Panc1 (cell line): Measurements from ENCODE around the gene SLC7A1. TPM values are rescaled to one million over a fixed set of nuclear protein-coding genes. Genes with fewer than 3 reads are reported as not detected.

Experiments used
- ATAC-seq: fragments of 200-7000 bp; cut with Tn5 transposase; 2 replicates; pipeline ENCODE4 v1.9.1; 2020; ENCODE audit warnings: mild to moderate bottlenecking, moderate library complexity
- BruUV-seq: library from RNA; stranded (reverse); fragments of 400-500 nt; replicated peaks from 2 replicates; lab custom pipeline; 2021; lab: Mats Ljungman, UMichigan
- CTCF ChIA-PET: fragments of 300-600 bp; sonication (Branson Sonifier 250); formaldehyde crosslinking; loops from one replicate; lab custom pipeline; 2022; ENCODE audit warnings: antibody characterized with exemption; lab: Charles Lee
- POLR2A ChIA-PET: fragments of 300-600 bp; sonication (Branson Sonifier 250); formaldehyde crosslinking; loops from one replicate; lab custom pipeline; 2022; ENCODE audit warnings: antibody characterized with exemption; lab: Charles Lee
- DNase-seq: peaks from one replicate; pipeline ENCODE4 v3.0.0-alpha.2; 2010; ENCODE audit warnings: low read depth, low spot score
- H3K27ac ChIP-seq: 2 replicates; pipeline ENCODE4 v1.5.1; 2011; ENCODE audit warnings: mild to moderate bottlenecking, low read length, inconsistent platforms
- H3K27me3 ChIP-seq: fragments of 200-500 bp; sonication (Bioruptor generic); 2 replicates; pipeline ENCODE4 v1.6.0; 2014; ENCODE audit warnings: low read length, inconsistent platforms; ENCODE audit not compliant: control insufficient read depth, insufficient read depth
- H3K36me3 ChIP-seq: fragments of 200-500 bp; sonication (Bioruptor generic); 2 replicates; pipeline ENCODE4 v1.5.1; 2014; ENCODE audit warnings: inconsistent platforms, mild to moderate bottlenecking, low read length, moderate library complexity; ENCODE audit not compliant: control insufficient read depth, insufficient read depth
- H3K4me1 ChIP-seq: 2 replicates; pipeline ENCODE4 v1.5.1; 2011; ENCODE audit warnings: inconsistent platforms, mild to moderate bottlenecking, low read length, moderate library complexity; ENCODE audit not compliant: control insufficient read depth, insufficient read depth
- H3K4me3 ChIP-seq, 2 experiments: 2 replicates each; pipeline ENCODE4 v1.5.1; 2011 to 2012; ENCODE audit warnings: low read depth in 2 of 2, low read length in 2 of 2, mild to moderate bottlenecking in 2 of 2, inconsistent platforms in 1 of 2, moderate library complexity in 1 of 2
- H3K9me3 ChIP-seq: fragments of 200-500 bp; sonication (Bioruptor generic); 2 replicates; pipeline ENCODE4 v1.5.1; 2014; ENCODE audit warnings: low read depth, mild to moderate bottlenecking, inconsistent platforms, low read length, moderate library complexity; ENCODE audit not compliant: control insufficient read depth, insufficient read depth
- CTCF ChIP-seq: fragments of 450-650 bp; IDR thresholded peaks from 2 replicates; pipeline ENCODE4 v1.5.1; 2017; ENCODE audit warnings: mild to moderate bottlenecking
- POLR2AphosphoS5 ChIP-seq: IDR thresholded peaks from 2 replicates; pipeline ENCODE4 v1.6.1; 2012; ENCODE audit warnings: mild to moderate bottlenecking, low read depth, low read length, moderate library complexity
- SIN3A ChIP-seq: IDR thresholded peaks from 2 replicates; pipeline ENCODE4 v1.6.1; 2012; ENCODE audit warnings: low read depth, mild to moderate bottlenecking, low read length, moderate library complexity, borderline replicate concordance; ENCODE audit not compliant: insufficient read depth
- TCF7L2 ChIP-seq: IDR thresholded peaks from 2 replicates; pipeline ENCODE4 v1.6.1; 2011; ENCODE audit warnings: mild to moderate bottlenecking, low read depth, low read length, inconsistent platforms
- in situ Hi-C: cut with HindIII; loops from 2 replicates; pipeline ENCODE4 v1.10.0; 2016; ENCODE audit warnings: low sequenced_read_pairs, low pct_unique_long_range_greater_than_20kb
- intact Hi-C: fragments of 100-400 bp; cut with micrococcal nuclease; formaldehyde crosslinking; loops from one replicate; pipeline ENCODE4 v1.10.0; 2022; ENCODE audit not compliant: unreplicated experiment
- total RNA-seq: library from RNA; stranded (reverse); gene quantifications from one replicate; pipeline ENCODE4 v1.2.1, GENCODE V29; 2021; ENCODE audit not compliant: unreplicated experiment
- TF ChIP-seq, protein P1 (sequence below), 2 experiments: IDR thresholded peaks; 2 replicates each; pipeline ENCODE4 v1.6.1; 2011 to 2012; ENCODE audit warnings: low read depth in 2 of 2, control low read depth in 1 of 2, low read length in 1 of 2, mild to moderate bottlenecking in 1 of 2, moderate library complexity in 1 of 2; ENCODE audit not compliant: insufficient read depth in 1 of 2

Gene SLC7A1
- total RNA-seq, 1 experiment from 2014 or later = 63.3 TPM

- CTCF ChIA-PET = no interaction called here
- no peaks in the 10 kb centered on the region for H3K27me3 ChIP-seq
- POLR2A ChIA-PET = no interaction called here
- BruUV-seq = no TSS peak
- in situ Hi-C loops (no loop called here), intact Hi-C loops (no loop called here)
- TF ChIP-seq TCF7L2 (no peak), POLR2AphosphoS5 (no peak)
- H3K9me3 ChIP-seq = no peaks in the 10 kb centered on the region
- ATAC-seq = no peak
- no peaks in the 10 kb centered on the region for H3K4me1 ChIP-seq
- no peak overlapping the region for H3K27ac ChIP-seq
- H3K4me3 ChIP-seq = no peak overlapping the region
- H3K36me3 ChIP-seq = no peaks in the 10 kb centered on the region
- DNase-seq = no peak
These were observed 10.5 kb upstream of the SLC7A1 start for GRCh38 chr13:29605860-29606526.

DNA sequence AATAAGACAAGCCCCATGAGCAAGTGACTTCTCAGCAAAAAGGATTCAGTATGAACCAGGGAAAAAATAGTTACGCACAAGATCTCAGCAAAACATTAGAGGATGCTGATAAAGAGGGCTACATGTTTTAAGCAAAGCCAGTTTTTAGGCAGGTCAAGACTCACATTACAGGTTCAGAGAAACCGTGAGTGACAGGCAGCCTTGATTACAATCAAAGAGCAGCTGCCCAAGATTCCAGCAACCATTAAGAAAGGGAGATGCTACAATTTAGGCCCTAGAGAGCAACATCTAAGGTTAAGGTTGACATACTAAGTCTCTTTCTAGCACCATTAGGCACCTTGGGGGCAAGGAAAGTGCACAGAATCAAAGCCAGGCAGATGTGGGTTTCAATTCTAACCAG, 2.8 kb upstream of the SLC7A1 start:
- CTCF ChIA-PET = no interaction called here
- no peak for TF ChIP-seq TCF7L2
- TF ChIP-seq SIN3A = no peak
- TF ChIP-seq POLR2AphosphoS5 = no peak
- TF ChIP-seq, protein P1, sequence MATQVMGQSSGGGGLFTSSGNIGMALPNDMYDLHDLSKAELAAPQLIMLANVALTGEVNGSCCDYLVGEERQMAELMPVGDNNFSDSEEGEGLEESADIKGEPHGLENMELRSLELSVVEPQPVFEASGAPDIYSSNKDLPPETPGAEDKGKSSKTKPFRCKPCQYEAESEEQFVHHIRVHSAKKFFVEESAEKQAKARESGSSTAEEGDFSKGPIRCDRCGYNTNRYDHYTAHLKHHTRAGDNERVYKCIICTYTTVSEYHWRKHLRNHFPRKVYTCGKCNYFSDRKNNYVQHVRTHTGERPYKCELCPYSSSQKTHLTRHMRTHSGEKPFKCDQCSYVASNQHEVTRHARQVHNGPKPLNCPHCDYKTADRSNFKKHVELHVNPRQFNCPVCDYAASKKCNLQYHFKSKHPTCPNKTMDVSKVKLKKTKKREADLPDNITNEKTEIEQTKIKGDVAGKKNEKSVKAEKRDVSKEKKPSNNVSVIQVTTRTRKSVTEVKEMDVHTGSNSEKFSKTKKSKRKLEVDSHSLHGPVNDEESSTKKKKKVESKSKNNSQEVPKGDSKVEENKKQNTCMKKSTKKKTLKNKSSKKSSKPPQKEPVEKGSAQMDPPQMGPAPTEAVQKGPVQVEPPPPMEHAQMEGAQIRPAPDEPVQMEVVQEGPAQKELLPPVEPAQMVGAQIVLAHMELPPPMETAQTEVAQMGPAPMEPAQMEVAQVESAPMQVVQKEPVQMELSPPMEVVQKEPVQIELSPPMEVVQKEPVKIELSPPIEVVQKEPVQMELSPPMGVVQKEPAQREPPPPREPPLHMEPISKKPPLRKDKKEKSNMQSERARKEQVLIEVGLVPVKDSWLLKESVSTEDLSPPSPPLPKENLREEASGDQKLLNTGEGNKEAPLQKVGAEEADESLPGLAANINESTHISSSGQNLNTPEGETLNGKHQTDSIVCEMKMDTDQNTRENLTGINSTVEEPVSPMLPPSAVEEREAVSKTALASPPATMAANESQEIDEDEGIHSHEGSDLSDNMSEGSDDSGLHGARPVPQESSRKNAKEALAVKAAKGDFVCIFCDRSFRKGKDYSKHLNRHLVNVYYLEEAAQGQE (IDR thresholded peaks at IDR 0.05; ENCODE audit: insufficient read depth in 1 of 2, low read depth in 2 of 2, low read length in 1 of 2) = no peak
- TF ChIP-seq CTCF = no peak
- no peaks in the 10 kb centered on the region for H3K27me3 ChIP-seq
- in situ Hi-C loops = no loop called here
- intact Hi-C loops = no loop called here
- H3K9me3 ChIP-seq = no peaks in the 10 kb centered on the region
- H3K4me1 ChIP-seq = no peaks in the 10 kb centered on the region; the same call in 1 of the 2 replicates
- H3K27ac ChIP-seq = no peak overlapping the region
- POLR2A ChIA-PET = no interaction called here
- no peak for DNase-seq
- no peaks in the 10 kb centered on the region for H3K36me3 ChIP-seq
- BruUV-seq = no TSS peak
- no peak for ATAC-seq
- no peak overlapping the region for H3K4me3 ChIP-seq

DNA sequence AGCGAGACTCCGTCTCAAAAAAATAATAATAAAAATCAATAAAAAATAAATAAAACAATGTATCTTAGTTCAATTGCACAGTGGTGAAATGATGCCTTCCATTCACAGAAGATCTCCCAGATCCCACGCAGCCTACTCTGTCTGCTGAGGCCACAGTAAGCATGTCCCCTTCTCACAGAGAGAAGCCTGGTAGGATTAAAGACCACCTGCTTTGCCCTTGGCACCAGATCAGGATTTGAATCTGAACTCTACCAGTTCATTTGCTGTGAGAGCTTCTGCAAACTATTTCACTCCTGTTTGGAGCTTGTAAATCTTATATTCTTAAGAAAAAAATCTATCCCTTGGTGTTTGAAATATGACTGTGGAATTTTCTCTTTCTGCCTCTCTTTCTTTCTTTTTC, 2.2 kb upstream of the SLC7A1 start:
- in situ Hi-C loops = no loop called here
- H3K27me3 ChIP-seq = no peaks in the 10 kb centered on the region
- TF ChIP-seq TCF7L2 (no peak), POLR2AphosphoS5 (no peak), CTCF (no peak), SIN3A (no peak)
- TF ChIP-seq, protein P1 (IDR thresholded peaks at IDR 0.05; ENCODE audit: insufficient read depth in 1 of 2, low read depth in 2 of 2, low read length in 1 of 2) = no peak
- ChIA-PET CTCF (no interaction called here), POLR2A (no interaction called here)
- DNase-seq (no peak), ATAC-seq (no peak)
- intact Hi-C loops = no loop called here
- no peaks in the 10 kb centered on the region for H3K36me3 ChIP-seq
- H3K4me3 ChIP-seq = no peak overlapping the region
- H3K27ac ChIP-seq = no peak overlapping the region
- no TSS peak for BruUV-seq
- H3K4me1 ChIP-seq = peaks cover 2% of the 10 kb centered on the region
- H3K9me3 ChIP-seq = no peaks in the 10 kb centered on the region
